T-helper 2 cell treated with Interferon-gamma antibody and Interleukin-4, amounts not matched to agents 100 ng/mL and 5 ng/mL, for 36 hours (primary cell): ENCODE results near the gene COBL. TPM values are rescaled to one million over a fixed set of nuclear protein-coding genes. Genes with fewer than 3 reads are reported as not detected.

Experiments
- intact Hi-C: fragments of 100-400 bp; cut with micrococcal nuclease; formaldehyde crosslinking; loops from one replicate; pipeline ENCODE4 v1.15.1; 2023
- total RNA-seq: library from RNA; stranded (reverse); gene quantifications from 2 replicates; pipeline ENCODE4 v1.2.3, GENCODE V29; 2022

Gene COBL
- total RNA-seq, 1 donor from 2014 or later = not detected

DNA sequence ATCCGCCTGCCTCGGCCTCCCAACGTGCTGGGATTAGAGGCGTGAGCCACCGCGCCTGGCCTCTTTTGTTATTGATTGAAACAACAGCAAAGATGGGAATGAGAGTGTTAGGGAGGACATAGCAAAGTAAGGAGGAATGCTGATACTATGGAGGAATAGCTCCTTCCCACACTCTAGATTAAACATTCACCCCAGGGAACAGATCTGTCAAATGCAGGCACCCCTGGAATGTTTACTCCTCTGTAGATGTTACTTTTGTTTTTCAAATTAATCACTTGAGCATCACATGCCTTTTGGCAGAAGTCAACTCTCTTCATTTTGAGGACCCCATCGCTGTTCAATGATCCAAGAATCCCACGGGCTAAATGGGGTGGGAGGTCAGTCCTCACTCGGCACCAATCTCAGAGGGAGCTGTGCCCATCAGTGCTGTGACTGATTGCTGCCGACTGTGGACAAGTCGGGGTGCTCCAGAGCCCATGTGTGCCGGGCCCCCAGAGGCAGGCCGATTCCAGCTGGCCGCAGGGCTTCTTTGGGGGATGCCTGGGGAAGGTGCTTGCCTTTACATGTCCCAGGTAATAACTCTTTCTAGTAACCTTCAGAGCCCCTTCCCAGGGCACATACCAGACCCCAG, 10.2 kb upstream of the COBL start:
- intact Hi-C loops = no loop called here

DNA sequence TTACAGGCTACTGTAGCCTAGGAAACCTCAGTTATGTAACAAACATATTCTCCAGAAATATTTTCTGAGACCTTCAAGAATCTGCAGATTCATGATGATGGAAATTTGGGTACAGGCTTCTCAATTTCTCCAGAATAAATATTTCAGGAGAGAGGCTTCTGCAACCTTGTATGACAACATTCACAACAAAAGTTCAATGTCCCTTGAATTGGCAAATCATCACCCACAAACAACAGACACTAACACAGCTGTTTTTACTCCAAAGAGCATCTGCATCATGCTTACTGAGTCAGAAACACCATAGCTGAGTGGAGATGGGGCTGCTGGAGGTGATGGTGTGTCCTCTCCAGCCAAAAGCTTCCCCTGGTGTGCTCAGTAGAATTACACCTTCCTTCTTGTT, 9.3 kb upstream of the COBL start:
- intact Hi-C loops = no loop called here

DNA sequence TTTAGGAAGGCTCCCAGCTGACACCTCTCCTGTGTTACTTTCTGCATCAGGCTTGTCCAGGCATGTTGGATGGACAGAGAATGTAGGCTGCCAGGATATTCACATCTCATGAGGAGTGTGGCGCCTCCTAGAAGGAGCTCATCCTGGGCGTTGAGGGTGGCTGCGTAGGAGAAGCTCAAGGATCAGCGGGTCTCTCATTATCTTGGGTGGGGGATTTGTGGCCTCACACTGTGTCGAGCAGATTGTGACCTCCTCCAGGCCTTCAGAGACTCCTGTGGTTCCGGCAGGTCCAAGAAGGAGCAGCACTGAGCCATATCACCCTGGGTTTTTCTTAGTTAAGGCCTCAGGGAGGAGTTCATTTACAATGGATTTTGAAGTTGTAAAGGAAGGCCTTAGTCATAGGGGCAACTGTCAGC, 8.7 kb upstream of the COBL start:
- intact Hi-C loops = no loop called here

DNA sequence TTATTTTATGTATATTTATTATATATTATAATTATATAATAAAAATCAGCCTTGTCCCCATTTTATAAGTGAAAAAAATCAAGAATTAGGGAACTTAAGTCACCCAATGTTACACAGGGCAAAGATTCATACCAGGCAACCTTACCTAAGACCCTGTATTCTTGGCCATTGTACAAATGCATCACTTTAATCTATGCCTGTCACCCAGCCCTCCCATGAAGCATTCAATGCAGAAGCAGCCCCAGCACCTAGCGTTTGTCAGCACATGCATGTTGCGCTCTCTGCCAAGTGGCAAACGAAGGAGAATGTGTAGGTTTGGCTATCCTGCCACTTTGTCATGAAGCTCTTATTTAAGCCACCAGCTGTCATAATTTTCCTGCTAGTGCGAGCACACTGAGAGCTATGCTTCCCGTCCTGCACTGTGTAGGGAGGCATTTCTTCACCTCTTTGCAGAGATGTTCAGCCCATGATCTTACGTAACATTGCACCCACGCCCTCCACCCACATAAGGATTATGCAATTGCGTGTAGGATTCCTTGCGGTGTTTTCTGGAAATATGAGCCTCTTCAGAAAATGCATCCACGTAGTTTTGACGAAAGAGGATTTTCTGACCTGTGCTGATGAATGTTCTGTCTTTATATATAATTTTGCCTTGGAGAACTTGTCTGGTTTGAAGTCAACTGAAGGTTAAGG, 7.7 kb upstream of the COBL start:
- intact Hi-C loops = no loop called here

DNA sequence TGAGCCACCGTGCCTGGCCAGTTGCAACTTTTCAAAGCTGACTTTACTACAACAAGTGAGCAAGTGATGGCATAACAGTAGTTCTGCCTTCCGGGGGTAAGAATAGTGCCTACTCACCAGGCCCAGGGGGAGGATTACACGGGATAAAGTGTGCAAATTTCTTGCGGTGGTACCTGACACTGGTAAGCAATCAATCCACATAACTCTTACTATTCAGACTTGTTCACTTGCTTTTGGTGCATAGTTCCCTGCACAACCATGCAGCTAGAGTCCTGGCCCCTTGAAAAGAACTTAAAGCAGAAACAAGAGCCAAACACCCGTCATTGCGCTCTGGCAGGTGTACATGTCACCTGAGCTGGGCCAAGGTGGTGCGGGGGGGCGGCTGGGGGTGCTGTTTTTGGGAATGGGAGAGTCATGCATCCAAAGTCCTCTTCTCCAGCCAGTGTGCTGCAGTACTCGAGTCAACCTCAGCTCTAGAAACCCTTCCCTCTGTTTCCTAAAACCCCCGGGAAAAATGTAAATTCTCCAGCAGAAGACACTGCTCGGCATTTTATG, 5.4 kb upstream of the COBL start:
- intact Hi-C loops = no loop called here

DNA sequence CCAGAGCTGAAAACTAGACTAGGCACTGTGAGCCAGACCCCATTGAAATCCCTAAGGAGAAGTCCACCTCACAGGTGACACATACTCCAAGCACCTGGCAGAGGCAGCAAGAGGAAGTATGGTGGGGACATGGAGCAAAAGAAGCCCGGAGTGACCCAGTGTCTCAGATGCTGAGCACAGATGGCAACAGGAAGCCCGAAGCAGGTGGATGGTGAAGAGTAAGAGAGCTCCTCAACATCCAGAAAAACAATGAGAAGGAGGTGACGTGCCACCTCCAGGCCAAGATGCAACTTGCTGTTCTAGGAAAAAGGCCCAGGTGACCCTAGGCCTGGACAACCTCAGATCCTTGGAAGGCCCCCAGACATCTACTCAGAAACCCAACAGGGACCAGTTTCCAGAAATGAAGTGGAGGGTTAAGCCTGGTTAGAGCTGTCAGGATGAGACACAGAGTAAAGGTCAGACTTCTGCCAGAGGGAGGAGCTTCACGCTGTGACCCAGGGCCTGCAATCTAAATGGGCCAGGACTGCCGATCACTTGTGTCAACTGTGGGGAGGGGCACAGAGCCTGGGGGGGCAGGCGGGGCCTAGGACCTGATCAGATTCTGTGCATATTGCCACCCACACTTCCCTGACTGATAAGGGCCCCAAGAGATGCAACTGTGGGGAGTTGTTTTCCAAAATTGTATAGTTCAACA, 2.4 kb upstream of the COBL start:
- intact Hi-C loops = no loop called here

DNA sequence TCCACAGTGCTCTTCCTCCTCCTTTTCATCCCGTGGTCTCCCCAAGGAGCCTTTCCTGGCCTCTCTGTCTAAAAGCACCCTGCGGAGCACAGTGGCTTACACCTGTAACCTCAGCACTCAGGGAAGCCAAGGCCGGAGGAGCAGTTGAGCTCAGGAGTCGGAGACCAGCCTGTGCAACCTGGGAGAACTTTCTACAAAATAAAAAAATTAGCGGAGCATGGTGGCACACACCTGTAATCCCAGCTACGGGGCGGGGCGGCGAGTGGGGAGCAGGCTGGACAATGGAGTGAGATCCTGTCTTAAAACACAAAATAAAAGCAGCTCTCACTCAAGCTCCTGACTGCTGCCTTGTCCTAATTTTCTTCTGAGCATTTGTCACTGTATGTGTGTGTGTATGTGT, 1.4 kb upstream of the COBL start:
- intact Hi-C loops = no loop called here

DNA sequence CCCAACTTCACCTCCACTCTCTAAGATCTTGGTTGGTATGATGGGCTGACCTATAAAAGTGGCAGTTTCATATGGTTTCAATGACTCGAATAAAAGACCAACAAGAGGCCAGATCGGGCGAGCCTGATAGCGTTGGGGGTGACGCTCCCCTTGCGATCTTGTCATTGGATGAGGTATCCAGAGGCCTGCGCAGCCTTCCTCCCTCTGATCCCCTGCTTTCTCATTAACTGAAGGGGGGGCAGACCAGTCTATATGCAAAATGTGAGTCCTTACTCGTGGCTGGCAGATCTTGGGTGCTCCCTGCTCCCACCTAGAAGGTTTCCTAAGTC, 937 bp upstream of the COBL start:
- intact Hi-C loops = no loop called here

DNA sequence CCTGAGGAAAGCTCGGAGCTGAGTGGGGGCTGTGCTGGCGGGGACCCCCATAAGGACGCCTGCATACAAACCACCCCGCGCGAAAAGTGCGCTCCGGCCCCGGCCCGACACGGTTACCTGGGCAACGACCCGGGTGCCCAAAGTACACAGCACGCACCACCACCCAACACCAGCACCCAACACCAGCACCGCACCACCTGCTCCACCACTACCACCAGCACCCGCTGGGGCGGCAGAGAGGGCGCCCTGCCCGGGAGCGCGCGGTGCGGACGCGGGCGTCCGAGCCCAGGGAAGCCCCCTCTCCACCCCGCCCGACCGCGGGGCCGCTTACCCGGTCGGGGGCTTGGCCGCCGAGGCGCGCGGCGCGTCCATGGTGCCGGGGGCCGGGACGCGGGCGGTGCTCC, 345 bp downstream of the COBL start:
- intact Hi-C loops = no loop called here

DNA sequence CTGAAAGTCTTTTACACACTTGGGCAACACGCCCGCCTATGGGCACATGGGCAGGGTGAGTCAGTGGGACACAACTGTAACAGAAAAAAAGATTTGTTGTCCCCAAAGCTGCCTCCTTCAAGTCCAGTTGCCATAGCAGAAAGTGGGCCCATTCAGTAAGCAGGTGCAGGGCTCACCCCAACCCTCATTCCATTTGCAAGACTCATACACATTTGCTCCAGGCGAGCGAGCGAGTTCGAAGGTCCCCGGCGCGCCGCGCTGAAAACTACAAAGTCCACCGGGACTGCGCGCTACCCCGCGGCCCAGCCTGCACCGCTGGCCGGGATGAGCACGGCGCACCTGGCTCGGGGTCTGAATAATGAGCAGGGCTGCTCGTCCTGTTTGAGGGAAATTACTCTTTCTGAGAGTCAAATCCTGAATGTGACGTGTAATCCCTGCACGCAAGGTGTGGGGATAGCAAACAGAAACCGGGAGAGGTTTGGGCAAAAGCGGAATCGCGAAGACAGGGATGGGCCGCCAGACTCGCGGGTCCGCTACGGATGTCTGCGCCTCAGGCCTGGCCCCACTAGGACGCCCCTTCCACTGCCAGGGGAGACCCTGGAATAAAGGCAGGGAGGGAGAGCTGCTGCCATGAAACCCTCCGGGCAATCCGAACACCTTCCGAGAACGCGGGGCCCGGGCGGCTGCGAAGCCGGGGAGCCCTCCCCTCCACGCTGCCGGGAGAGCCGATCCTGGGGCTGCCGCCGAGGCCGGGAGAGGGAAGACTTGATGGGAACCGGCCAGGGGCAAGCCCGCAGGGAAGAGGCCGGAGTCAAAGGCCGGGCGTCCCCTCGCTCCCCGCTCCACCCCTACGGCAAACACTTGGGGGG, 982 bp downstream of the COBL start:
- intact Hi-C loops = no loop called here

DNA sequence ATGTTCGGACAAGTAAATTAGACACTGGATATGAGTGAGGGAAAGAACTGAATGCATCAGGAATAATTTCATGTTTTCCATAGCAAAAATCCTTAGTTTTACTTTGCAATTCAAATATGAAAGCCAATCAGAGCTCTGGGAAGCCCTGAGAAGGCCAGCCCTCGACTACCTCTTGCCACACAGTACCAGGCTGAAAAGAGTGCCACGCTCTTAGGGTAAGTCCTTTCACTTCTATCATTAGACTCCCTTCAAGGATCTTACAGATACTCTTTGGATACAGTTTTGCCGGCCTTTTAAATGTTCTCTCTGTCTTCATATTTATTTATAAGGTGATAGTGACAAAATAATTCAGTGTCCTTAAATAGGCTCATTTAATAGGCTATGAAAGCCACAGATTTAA, 1.9 kb downstream of the COBL start:
- intact Hi-C loops = no loop called here

DNA sequence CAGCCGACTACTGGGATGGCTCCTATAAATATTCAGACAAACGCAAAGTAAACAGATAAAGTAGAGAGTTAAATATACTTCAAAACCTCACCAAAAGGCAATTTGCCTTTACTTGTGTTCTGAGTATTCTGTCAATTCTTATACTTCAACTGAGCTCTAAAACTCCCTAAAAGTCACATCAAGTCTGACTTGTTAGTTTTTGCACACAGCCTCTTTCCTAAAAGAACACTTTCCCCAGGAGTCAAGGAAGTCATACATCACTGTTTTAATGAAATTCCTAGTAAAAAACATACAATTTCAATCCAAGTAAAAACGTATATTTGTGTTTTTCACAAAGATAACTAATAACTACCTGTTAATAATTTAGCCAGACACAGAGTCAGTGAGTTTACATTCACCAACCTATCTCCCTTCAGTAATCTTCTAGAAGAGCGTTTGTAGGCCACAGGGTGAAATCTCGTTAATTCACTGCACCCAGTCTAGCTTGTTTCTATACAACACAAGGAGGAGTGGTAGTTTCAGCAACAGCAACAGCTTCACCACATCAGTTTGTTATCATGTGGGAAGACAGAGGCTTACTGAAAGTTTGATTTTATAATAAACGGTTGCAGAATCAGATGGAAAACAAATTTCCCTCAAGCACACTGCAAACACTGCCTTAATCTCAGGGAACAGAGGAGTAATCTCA, 2.7 kb downstream of the COBL start:
- intact Hi-C loops = no loop called here

DNA sequence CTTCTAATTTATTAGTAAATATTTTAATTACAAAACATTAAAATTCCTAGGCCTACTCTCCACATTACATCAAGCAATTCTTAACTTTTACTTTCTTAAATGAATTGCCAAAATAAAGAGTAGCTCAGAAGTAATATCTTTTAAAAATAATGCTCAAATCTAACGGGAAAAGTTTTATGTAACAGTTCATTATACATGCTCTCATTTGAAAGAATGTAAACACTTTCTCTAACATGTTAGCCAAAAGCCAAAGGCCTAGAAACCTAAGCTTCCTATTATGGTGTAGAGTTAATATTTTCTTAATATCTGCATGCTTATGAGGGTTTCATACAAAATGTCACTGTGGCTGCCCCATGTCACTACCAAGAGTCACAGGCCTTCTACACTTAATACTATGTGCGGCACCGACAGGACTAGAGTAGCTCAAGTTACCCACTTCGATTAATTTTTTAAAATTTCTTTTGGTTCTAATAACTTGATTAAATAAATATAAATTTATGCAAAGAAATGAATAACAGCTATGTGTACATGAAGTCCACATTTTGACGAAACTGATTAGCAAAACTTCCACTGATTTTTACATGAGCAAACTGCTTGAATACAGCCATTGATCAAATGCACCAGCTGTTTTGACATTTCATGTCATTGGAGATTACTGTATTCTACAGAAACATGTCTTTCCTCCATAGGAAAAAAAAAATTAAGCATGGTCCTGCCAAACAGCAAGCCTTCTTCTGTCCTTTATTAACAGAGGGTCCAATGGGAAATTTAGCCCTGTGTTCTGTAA, 3.5 kb downstream of the COBL start:
- intact Hi-C loops = no loop called here

DNA sequence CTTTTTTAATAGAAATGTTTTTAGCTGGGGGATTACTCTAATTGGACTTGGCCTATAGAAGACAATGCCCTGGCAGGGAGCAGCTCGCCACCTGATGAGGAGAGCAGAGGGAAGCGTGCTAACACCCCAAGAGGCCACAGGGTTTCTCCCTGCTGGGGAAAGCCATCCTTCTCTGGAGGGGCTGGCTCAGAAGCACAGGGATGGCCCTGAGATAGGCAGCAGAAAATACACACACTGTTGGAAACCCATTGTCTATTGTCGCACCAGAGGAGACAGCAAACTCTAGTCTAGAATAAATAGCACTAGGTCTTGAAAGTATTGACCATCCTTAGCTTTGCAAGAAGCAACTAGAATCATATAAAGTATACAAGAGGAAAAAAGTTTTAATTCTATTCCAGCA, 5.4 kb downstream of the COBL start:
- intact Hi-C loops = no loop called here

DNA sequence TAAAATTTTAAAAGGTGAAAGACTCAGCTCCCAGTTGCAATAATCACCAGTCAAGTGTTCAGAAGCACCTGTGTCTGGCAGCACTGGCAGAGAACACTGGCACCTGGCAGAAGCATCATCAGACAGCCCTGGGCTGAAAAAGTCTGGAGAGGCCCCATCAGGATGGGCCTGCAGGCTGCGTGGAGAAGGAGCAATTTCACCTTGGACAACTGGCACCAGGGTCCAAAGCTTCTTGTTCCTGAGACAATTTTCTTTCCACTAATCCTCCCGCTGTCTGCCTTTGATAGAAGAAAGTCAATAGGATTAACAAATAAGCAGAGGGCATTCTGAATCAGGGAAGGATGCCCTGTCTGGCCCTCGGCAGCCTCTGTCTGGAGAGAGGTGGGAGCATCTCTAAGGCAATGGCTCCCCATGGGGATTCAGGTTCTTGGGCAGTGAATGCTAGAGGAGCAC, 6.5 kb downstream of the COBL start:
- intact Hi-C loops = no loop called here

DNA sequence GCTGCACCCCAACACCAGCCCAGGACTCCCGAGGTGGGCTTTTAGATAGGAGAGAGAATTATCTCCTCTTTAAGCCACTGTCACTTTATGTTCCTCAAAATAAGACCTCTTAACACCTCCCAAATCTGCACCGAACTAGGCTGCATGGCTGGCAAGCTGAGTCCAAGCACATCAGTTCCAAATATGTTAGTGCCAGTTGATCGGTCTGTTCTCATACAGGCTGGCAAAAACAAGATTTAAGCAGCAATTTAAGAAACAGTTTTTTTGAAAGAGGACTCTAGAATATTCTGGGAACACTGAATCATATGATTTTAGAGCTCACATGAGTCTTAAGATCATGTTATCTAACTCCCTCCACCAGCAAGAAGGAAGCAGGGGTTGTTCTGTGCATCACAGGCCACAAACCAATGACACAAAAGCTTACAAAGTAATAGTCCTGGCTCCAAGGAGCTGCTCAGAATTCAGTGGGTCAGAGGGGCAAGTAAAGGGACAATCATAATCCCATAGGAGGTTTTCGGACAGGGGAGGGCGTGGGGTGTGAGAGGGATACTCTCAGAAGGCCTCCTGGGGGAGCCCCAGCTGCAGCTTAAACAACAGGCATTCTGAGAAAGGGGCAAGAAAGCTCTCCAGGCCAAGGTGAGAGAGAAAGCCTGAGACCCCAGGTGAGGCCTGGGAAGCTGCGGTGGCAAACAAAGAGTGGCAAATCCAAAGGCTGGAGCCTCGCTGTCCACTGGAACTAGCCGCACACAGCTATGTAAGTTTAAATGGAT, 7.1 kb downstream of the COBL start:
- intact Hi-C loops = no loop called here

DNA sequence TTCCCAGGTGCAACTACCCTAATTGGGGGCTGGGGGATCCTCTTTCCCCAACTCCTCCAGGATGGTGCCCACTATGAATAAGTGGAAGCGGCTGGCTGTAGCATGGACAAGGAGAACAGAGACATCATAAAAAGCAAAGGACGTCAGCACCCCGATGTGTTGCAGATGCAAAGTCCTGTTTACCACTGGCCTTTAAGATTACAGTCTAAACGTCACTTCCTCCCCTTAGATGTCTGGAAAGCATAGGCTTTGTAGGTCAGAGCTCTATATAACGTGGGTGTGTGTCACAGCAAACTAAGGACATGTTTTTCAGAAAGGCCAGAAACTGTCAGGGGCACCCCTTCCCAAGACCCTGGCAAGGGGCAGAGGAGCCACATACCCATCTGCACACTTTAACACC, 7.9 kb downstream of the COBL start:
- intact Hi-C loops = no loop called here

DNA sequence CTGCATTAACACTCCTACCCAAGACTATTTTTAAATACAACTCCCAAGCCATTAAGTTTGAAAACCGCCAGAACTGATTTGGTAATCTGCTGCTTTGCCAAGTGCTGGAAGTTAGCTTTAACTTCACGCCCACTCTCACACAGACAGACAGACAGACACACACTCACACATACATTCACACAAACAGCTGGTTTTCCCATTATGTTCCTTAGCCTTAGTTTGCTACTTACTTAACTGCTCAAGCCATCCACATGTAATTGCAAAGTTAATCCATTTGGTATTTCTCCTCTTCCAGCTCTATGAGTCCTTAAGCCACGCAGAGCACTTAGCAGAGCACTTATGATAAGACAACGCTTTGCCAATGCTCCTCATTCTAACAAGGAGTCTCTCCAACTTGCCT, 8.3 kb downstream of the COBL start:
- intact Hi-C loops = no loop called here

DNA sequence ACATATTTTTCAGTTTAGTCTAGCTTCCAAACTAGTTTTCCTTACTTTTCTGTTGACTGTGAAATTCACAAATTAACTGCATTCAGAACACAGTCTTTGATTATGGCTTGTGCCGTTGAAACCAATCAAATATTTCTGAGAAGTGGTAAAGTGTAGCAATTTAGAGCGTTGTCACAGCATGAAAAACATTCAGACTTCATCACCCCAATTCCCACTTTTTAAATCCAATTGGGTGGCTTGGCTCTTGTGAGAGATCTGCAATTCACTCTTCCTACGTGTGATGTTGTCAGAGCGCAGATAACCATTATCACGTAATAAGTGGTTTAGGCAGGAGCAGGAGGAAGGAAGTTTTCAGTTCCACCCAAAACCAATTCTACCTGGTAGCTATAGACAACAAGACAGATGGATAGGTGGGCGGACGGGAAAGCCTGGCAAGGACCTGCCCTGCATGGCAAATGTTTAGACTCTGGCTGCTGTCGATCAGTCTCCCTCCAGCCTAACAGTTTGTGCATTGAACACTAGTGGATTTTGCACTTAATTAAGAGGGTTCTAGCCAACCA, 8.9 kb downstream of the COBL start:
- intact Hi-C loops = no loop called here
